Astrocyte (in vitro differentiated cells and primary cell): ENCODE measurements around the gene DNAJC27.

ENCODE experiments used
- CTCF ChIP-seq: IDR thresholded peaks from 2 replicates; pipeline ENCODE4 v1.5.1; 2011; ENCODE audit warnings: low read depth, mild to moderate bottlenecking, inconsistent platforms, low read length, moderate library complexity; ENCODE audit not compliant: insufficient read depth
- EZH2 ChIP-seq: IDR thresholded peaks from 2 replicates; pipeline ENCODE4 v1.6.1; 2012; ENCODE audit warnings: mild to moderate bottlenecking, low read length, inconsistent platforms; ENCODE audit not compliant: insufficient read depth

GRCh38 chr2:24922556-24922955 is 49.2 kb downstream of the DNAJC27 start:
- no peak for TF ChIP-seq EZH2
- TF ChIP-seq CTCF: no peak
